Skeletal muscle satellite cell (primary cell): ENCODE results near the gene TMED5.
A peak's percentile ranks its signal among the peaks of the same experiment; 100 is the strongest.

ENCODE experiments used
- H3K27me3 ChIP-seq: 2 replicates; pipeline ENCODE4 v1.7.0; 2013; ENCODE audit warnings: low read length; ENCODE audit not compliant: control insufficient read depth, insufficient read depth
- H3K36me3 ChIP-seq: 2 replicates; pipeline ENCODE4 v1.7.0; 2013; ENCODE audit warnings: mild to moderate bottlenecking, control low read depth, low read length; ENCODE audit not compliant: insufficient read depth
- H3K4me1 ChIP-seq: 2 replicates; pipeline ENCODE4 v1.7.0; 2013; ENCODE audit warnings: low read length; ENCODE audit not compliant: control insufficient read depth, insufficient read depth
- H3K4me2 ChIP-seq: 2 replicates; pipeline ENCODE4 v1.7.0; 2013; ENCODE audit warnings: mild to moderate bottlenecking, low read length
- H3K4me3 ChIP-seq: 2 replicates; pipeline ENCODE4 v1.7.0; 2013; ENCODE audit warnings: low read length
- H3K9ac ChIP-seq: 2 replicates; pipeline ENCODE4 v1.7.0; 2013; ENCODE audit warnings: mild to moderate bottlenecking, low read depth, low read length, moderate library complexity
- H3K9me3 ChIP-seq: replicated peaks from 2 replicates; pipeline ENCODE4 v1.7.0; 2013; ENCODE audit warnings: mild to moderate bottlenecking, control low read depth, low read length

The TMED5 gene

GRCh38 chr1:93143769-93144168 is 36.4 kb downstream of the TMED5 start:
- H3K4me2 ChIP-seq = no peak overlapping the region
- no peak overlapping the region for H3K4me3 ChIP-seq
- peaks cover 26% of the 10 kb centered on the region for H3K4me1 ChIP-seq
- no peak overlapping the region for H3K9ac ChIP-seq
- H3K36me3 ChIP-seq = peaks cover 8% of the 10 kb centered on the region
- H3K27me3 ChIP-seq = no peaks in the 10 kb centered on the region
- no peaks in the 10 kb centered on the region for H3K9me3 ChIP-seq

GRCh38 chr1:93143136-93143535 is 37.1 kb downstream of the TMED5 start:
- H3K4me3 ChIP-seq = no peak overlapping the region
- no peaks in the 10 kb centered on the region for H3K27me3 ChIP-seq
- peaks cover 2% of the 10 kb centered on the region for H3K36me3 ChIP-seq
- H3K4me1 ChIP-seq = peaks cover 25% of the 10 kb centered on the region
- H3K9me3 ChIP-seq = no peaks in the 10 kb centered on the region
- H3K9ac ChIP-seq = no peak overlapping the region
- no peak overlapping the region for H3K4me2 ChIP-seq

DNA sequence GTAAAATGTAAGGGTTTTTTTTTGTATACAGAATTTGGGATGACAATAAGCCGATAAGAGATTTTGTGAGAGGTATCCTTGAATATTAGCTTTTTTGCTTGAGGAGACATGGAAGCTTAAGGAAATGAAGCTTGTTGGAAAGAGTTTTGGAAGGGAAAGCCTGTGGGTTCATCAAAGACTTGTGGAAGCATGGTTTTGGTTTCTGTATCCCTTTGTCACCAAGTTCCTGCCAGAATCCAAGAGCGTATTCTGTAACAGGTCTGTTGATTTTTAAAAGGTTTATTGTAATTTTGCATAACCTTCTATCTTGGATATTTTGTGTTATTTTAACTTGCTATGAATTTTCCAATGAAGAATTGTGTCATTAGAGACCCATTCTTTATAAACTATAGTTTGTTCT is 38.1 kb downstream of the TMED5 start:
- Histone ChIP-seq H3K9ac (no peak overlapping the region), H3K36me3 (no peaks in the 10 kb centered on the region), H3K4me2 (no peak overlapping the region), H3K4me1 (peaks cover 27% of the 10 kb centered on the region), H3K4me3 (no peak overlapping the region), H3K27me3 (no peaks in the 10 kb centered on the region), H3K9me3 (no peaks in the 10 kb centered on the region)

DNA sequence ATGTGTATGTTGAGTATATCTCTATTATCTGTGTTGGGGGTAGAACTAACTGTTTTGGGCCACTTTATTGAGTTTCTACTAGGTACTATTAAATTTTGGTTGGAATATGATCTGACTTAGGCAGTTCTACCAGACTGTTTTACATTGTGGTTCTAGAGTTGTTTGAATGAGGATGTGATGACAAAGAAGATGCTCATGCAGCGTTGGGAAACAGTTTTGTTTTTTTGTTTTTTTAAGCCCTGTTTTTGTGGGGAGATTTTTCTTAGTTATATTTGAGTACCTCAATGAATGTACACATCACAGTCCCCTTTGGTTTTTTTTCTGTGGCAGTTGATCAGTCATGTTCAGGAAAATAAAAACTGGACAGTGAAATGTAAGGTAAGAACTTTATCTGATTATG is 40.1 kb downstream of the TMED5 start:
- no peaks in the 10 kb centered on the region for H3K27me3 ChIP-seq
- no peaks in the 10 kb centered on the region for H3K9me3 ChIP-seq
- peaks cover 13% of the 10 kb centered on the region for H3K36me3 ChIP-seq
- no peak overlapping the region for H3K9ac ChIP-seq
- H3K4me2 ChIP-seq = peak overlapping the region; percentile 22
- H3K4me1 ChIP-seq = peaks cover 23% of the 10 kb centered on the region
- H3K4me3 ChIP-seq = no peak overlapping the region

DNA sequence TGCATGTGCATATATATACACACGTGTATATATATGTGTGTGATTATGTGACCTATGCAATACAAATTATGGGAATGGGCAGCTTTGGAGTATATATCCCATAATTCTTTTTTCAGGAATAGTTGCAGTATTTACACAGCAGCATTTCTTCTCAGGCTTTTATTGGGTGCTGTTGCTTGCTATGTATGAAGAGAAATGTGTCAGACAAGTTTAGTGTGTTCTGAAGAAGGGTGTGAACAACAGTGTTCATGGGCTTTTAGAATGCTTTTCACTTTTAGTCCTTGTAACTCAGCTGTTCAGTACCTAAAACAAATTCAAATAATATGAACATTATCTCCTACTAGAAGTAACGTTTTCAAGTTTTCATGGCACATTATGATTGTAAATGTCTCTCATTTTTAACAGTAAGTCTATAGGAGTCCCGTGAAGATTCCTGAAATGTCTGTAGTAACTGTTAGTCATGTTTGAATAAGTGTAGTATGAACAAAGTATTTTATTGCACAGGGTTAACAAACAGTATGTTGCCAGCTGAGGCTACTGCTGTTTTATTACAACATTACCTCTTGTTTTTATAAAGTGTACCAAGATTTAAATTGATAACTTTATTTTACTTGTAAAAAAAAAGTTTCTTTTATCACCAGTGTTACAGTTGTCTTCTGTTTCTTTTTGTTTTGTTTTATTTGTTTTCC is 42.5 kb downstream of the TMED5 start:
- no peaks in the 10 kb centered on the region for H3K27me3 ChIP-seq
- H3K36me3 ChIP-seq = peaks cover 18% of the 10 kb centered on the region
- peak overlapping the region; percentile 49 for H3K4me2 ChIP-seq
- H3K9ac ChIP-seq = no peak overlapping the region
- no peaks in the 10 kb centered on the region for H3K9me3 ChIP-seq
- no peak overlapping the region for H3K4me3 ChIP-seq
- H3K4me1 ChIP-seq = peaks cover 23% of the 10 kb centered on the region

GRCh38 chr1:93136445-93136844 is 43.8 kb downstream of the TMED5 start:
- Histone ChIP-seq H3K27me3 (no peaks in the 10 kb centered on the region), H3K36me3 (peaks cover 23% of the 10 kb centered on the region), H3K9me3 (no peaks in the 10 kb centered on the region), H3K4me1 (peaks cover 23% of the 10 kb centered on the region), H3K4me2 (no peak overlapping the region), H3K9ac (no peak overlapping the region), H3K4me3 (no peak overlapping the region)

DNA sequence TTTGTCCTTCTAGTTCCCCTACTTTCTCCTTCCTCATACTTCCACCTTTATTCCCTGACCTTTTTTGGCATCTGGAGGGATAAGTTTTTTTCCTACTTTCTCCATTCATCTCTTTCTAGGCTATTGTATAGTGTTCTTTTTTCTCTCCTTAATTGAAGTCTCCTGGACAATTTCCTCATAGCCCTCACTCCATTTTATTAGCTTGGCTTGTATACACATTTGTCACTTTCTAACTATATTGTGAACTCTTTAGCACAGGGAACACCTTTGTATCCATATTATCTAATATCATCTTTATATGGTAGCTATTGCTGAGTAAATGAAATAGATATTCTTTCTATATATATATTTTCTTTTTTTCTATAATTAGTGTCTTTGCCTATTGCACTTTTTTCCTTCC is 47.6 kb downstream of the TMED5 start:
- H3K4me3 ChIP-seq = no peak overlapping the region
- H3K4me2 ChIP-seq = no peak overlapping the region
- H3K4me1 ChIP-seq = peaks cover 3% of the 10 kb centered on the region
- no peaks in the 10 kb centered on the region for H3K27me3 ChIP-seq
- H3K9ac ChIP-seq = no peak overlapping the region
- peaks cover 30% of the 10 kb centered on the region for H3K36me3 ChIP-seq
- no peaks in the 10 kb centered on the region for H3K9me3 ChIP-seq

DNA sequence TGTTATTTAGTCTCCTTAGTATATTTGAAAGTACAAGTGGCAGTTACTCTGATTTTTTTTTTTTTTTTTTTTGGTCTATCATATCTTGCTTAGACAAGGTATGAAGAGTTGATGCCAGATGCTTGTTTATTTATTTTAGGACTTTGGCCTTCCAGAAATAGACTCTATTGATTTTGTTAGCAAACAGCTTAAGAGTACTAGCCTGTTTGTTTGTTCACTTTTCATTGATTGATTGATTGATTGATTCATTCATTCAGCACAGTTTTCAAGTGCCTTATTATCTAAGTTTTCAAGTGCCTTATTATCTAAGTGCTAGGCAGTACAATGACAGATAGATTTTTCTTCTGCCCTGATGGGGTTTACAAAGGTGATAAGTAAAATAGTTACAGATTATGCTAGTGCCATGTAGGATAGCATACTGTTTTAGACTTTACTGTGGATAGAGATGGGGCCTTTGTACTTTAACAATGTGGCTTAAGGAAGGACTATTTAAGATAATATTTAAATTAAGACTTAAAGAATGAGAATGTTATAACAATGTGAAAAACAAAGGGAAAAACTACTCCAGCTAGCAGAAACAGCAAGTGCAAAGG is 50.6 kb downstream of the TMED5 start:
- Histone ChIP-seq H3K9me3 (no peaks in the 10 kb centered on the region), H3K4me2 (no peak overlapping the region), H3K9ac (no peak overlapping the region), H3K4me1 (no peaks in the 10 kb centered on the region), H3K27me3 (no peaks in the 10 kb centered on the region), H3K4me3 (no peak overlapping the region), H3K36me3 (peaks cover 17% of the 10 kb centered on the region)

DNA sequence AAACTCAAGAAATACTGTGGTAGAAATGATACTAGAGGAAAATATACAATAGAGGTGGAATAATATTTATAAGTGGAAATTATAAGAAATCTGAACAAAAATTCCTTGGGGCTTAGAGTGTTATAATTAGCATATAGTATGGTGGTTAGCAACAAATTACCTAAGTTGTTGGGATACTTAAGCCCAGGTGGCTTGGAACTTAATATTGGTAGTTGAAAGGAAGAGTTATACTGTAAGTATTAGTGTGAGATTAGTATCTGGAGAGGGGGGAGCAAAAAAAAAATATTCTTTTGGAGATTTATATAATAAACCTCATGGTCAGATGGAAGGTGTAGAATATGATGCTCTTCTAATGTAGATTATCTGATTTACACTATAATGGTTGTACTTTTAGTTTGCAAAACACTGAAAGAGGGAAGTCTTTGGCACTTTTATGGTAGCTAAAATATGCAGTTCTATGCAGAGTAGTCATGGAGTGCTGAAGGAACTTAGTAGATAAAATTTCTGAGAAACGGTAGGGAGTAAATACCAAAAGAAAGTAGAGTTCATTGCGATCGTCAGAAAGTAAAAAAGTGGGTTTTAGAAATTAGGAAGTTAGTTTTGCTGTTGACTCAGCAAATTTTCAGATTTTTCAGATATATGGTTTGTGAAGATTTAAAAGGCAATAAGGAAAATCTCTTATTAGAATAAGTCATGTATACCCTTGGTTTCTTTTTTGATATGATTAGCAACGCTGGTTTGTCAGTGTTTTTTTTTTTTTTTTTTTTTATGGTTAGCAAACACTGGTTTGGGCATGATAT is 55.5 kb downstream of the TMED5 start:
- Histone ChIP-seq H3K4me1 (no peaks in the 10 kb centered on the region), H3K9ac (no peak overlapping the region)

GRCh38 chr1:93123201-93123783 is 56.9 kb downstream of the TMED5 start:
- Histone ChIP-seq H3K36me3 (peaks cover 20% of the 10 kb centered on the region), H3K9ac (no peak overlapping the region), H3K27me3 (no peaks in the 10 kb centered on the region), H3K9me3 (no peaks in the 10 kb centered on the region), H3K4me3 (no peak overlapping the region), H3K4me1 (no peaks in the 10 kb centered on the region), H3K4me2 (no peak overlapping the region)

More for the DNA sequence above, 55.5 kb downstream of the TMED5 start:
- Histone ChIP-seq H3K4me3 (no peak overlapping the region), H3K36me3 (peaks cover 7% of the 10 kb centered on the region), H3K27me3 (no peaks in the 10 kb centered on the region), H3K9me3 (no peaks in the 10 kb centered on the region), H3K4me2 (no peak overlapping the region)

- Histone ChIP-seq H3K36me3 (peaks cover 29% of the 10 kb centered on the region), H3K4me3 (no peak overlapping the region), H3K9ac (no peak overlapping the region), H3K4me1 (no peaks in the 10 kb centered on the region), H3K27me3 (no peaks in the 10 kb centered on the region), H3K4me2 (no peak overlapping the region), H3K9me3 (no peaks in the 10 kb centered on the region)
These were observed 59.6 kb downstream of the TMED5 start for GRCh38 chr1:93120614-93121013.
